Osteoblast (primary cell): ENCODE measurements around the gene STRBP. TPM values are rescaled to one million over a fixed set of nuclear protein-coding genes. Genes with fewer than 3 reads are reported as not detected.

Experiments used
- DNase-seq: peaks from one replicate; pipeline ENCODE4 v3.0.0; 2011; ENCODE audit warnings: low spot score, mixed read lengths; ENCODE audit not compliant: insufficient read length; ENCODE audit errors: missing footprints
- H2AFZ ChIP-seq: 2 replicates; pipeline ENCODE4 v1.6.0; 2011; ENCODE audit warnings: mild to moderate bottlenecking, low read length
- H3K27ac ChIP-seq: 2 replicates; pipeline ENCODE4 v1.5.1; 2011; ENCODE audit warnings: mild to moderate bottlenecking, low read depth, low read length, moderate library complexity
- H3K27me3 ChIP-seq: 2 replicates; pipeline ENCODE4 v1.6.0; 2012; ENCODE audit warnings: mild to moderate bottlenecking, control low read depth, inconsistent platforms, low read length, moderate library complexity; ENCODE audit not compliant: insufficient read depth
- H3K36me3 ChIP-seq: 2 replicates; pipeline ENCODE4 v1.5.1; 2011; ENCODE audit warnings: mild to moderate bottlenecking, low read length, control low read depth, moderate library complexity; ENCODE audit not compliant: insufficient read depth
- H3K4me1 ChIP-seq: 2 replicates; pipeline ENCODE4 v1.5.1; 2011; ENCODE audit warnings: mild to moderate bottlenecking, low read length, control low read depth, moderate library complexity; ENCODE audit not compliant: insufficient read depth
- H3K4me2 ChIP-seq: 2 replicates; pipeline ENCODE4 v1.6.0; 2011; ENCODE audit warnings: mild to moderate bottlenecking, low read length; ENCODE audit not compliant: insufficient read depth
- H3K4me3 ChIP-seq: fragments of 200-600 bp; sonication (generic); 3 replicates; pipeline ENCODE4 v1.5.1; 2012; ENCODE audit warnings: mild to moderate bottlenecking, low read length, inconsistent platforms; ENCODE audit not compliant: insufficient read depth
- H3K79me2 ChIP-seq: 2 replicates; pipeline ENCODE4 v1.6.0; 2012; ENCODE audit warnings: mild to moderate bottlenecking, low read length, control low read depth, inconsistent platforms; ENCODE audit not compliant: insufficient read depth
- H3K9me3 ChIP-seq: 2 replicates; pipeline ENCODE4 v1.5.1; 2011; ENCODE audit warnings: low read depth, low read length, control low read depth
- H4K20me1 ChIP-seq: 2 replicates; pipeline ENCODE4 v1.6.0; 2012; ENCODE audit warnings: mild to moderate bottlenecking, low read length, control low read depth; ENCODE audit not compliant: insufficient read depth
- CTCF ChIP-seq: IDR thresholded peaks from 2 replicates; pipeline ENCODE4 v1.5.1; 2011; ENCODE audit warnings: mild to moderate bottlenecking, low read depth, low read length, moderate library complexity; ENCODE audit errors: extremely low read depth
- total RNA-seq: library from RNA; depleted of rRNA; stranded (reverse); fragments of >200 nt; gene quantifications from 2 replicates; pipeline ENCODE4 v1.2.3, GENCODE V29; 2012

STRBP gene
- total RNA-seq, 1 donor: 2.9 TPM

- Histone ChIP-seq H3K27me3 (no peaks in the 10 kb centered on the region), H4K20me1 (no peaks in the 10 kb centered on the region), H3K79me2 (no peaks in the 10 kb centered on the region), H3K4me2 (no peak overlapping the region), H3K4me3 (no peak overlapping the region), H3K9me3 (no peaks in the 10 kb centered on the region), H2AFZ (no peak overlapping the region), H3K27ac (no peak overlapping the region), H3K36me3 (no peaks in the 10 kb centered on the region), H3K4me1 (no peaks in the 10 kb centered on the region)
- DNase-seq: no peak
- TF ChIP-seq CTCF: no peak
These were observed 91.4 kb downstream of the STRBP start for GRCh38 chr9:123176949-123177348.

GRCh38 chr9:123175854-123176629, 92.3 kb downstream of the STRBP start:
- no peak for TF ChIP-seq CTCF
- no peaks in the 10 kb centered on the region for H3K9me3 ChIP-seq
- H2AFZ ChIP-seq: peak overlapping the region; percentile 49
- DNase-seq: peak; percentile 4
- H3K79me2 ChIP-seq: no peaks in the 10 kb centered on the region
- no peaks in the 10 kb centered on the region for H4K20me1 ChIP-seq
- H3K27me3 ChIP-seq: no peaks in the 10 kb centered on the region
- peak overlapping the region; percentile 41 for H3K4me2 ChIP-seq
- H3K4me1 ChIP-seq: no peaks in the 10 kb centered on the region
- H3K27ac ChIP-seq: no peak overlapping the region
- H3K36me3 ChIP-seq: no peaks in the 10 kb centered on the region
- H3K4me3 ChIP-seq: no peak overlapping the region

- Histone ChIP-seq H2AFZ (no peak overlapping the region), H3K36me3 (no peaks in the 10 kb centered on the region), H3K4me3 (no peak overlapping the region), H3K9me3 (no peaks in the 10 kb centered on the region), H3K27ac (no peak overlapping the region), H3K4me2 (no peak overlapping the region), H3K79me2 (no peaks in the 10 kb centered on the region), H4K20me1 (no peaks in the 10 kb centered on the region), H3K4me1 (no peaks in the 10 kb centered on the region), H3K27me3 (no peaks in the 10 kb centered on the region)
- no peak for DNase-seq
- no peak for TF ChIP-seq CTCF
These were observed 93.4 kb downstream of the STRBP start for GRCh38 chr9:123174887-123175518.

- Histone ChIP-seq H3K4me2 (no peak overlapping the region), H3K27me3 (no peaks in the 10 kb centered on the region), H3K36me3 (no peaks in the 10 kb centered on the region), H3K4me1 (no peaks in the 10 kb centered on the region), H4K20me1 (no peaks in the 10 kb centered on the region), H2AFZ (no peak overlapping the region), H3K27ac (no peak overlapping the region), H3K9me3 (no peaks in the 10 kb centered on the region), H3K4me3 (no peak overlapping the region), H3K79me2 (no peaks in the 10 kb centered on the region)
- TF ChIP-seq CTCF: no peak
- no peak for DNase-seq
These were observed 94.3 kb downstream of the STRBP start for GRCh38 chr9:123174079-123174478.
